NCI-H1048 (cell line): ENCODE measurements around the gene HDAC7.
"Not testable (repeated sequence)": the region's sequence is repeated elsewhere in the genome, so short reads cannot be mapped to it uniquely, and the experiment has no call there.

Source experiments
- DNase-seq: peaks from one replicate; lab custom pipeline; 2025; lab: John Stamatoyannopoulos, UW

Gene HDAC7

GRCh38 chr12:47848853-47849252 is 29.1 kb upstream of the HDAC7 start:
- DNase-seq, result no peak

GRCh38 chr12:47846294-47846996 is 26.7 kb upstream of the HDAC7 start:
- DNase-seq, result no peak

DNA sequence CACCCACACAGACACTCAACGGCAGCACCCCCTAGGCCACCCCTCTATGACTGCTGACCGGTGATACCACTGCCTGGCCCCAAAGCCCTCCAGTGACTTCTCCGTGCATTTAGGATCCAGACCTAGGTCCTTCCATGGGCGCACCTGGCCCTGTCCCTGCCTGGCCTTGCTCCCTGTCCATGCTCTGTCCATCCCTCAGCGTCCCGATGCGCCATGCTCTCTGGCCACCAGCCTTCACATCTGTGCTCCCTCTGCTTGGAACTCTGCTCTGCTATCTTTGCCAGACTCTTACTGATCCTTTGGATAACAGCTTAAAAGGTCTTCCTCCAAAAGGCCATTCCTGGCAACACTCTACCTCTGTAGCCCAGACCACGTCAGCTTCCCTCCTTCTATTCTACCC is 25.4 kb upstream of the HDAC7 start:
- DNase-seq, result no peak

DNA sequence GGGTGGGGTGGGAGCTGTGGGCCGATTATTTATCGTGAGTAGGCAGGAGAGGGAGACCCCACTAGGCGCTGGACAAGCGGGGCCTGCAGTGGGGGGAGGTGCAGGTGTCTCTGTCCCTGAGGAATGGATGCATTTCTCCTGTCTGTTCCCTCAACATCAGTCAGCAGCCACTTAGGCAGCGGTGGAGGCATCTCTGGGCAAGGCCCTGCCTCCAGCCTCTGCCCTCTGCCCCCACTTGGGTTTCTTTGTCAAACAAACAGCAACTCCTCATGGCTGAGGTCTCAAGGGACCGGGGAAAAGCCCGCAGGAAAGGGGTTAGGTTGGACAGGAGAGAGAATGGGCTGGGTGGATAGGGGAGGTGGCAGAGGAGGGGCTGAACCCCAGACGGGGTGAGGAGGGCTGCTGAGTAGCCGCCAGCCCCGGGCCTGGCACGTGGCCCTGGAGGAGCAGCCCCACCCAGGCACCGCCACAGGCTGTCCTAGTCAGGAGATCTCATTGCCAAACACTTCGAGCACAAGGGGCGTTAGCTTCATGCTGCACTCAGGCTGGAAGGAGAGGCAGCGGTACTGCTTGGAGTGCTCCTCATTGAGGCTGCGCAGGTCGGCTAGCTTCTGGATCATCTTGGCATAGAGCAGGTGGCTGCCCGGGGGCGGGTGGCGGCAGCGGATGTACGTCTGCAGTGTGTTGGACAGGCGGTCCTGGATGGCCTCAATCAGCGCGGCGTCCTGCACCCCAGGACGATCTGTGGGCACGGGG is 24.7 kb upstream of the HDAC7 start:
- no peak for DNase-seq

- DNase-seq, result no peak
Measured at GRCh38 chr12:47843226-47843980, 23.7 kb upstream of the HDAC7 start.

DNA sequence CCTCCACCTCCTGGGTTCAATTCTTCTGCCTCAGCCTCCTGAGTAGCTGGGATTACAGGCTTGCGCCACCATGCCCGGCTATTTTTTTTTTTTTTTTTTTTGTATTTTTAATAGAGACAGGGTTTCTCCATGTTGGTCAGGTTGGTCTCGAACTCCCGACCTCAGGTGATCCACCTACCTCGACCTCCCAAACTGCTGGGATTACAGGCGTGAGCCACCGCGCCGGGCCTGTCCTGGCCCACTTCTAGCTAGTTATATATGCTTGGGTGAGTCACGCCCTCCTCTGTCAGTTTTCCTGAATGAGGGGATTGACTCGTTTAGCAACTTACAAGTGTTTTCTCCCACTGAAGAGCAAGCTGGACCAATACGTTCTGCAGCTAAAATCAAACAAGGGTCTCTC is 22.8 kb upstream of the HDAC7 start:
- DNase-seq, result not testable (repeated sequence)

- no peak for DNase-seq
Measured at GRCh38 chr12:47841910-47842309, 22.2 kb upstream of the HDAC7 start.

GRCh38 chr12:47841501-47841900 is 21.8 kb upstream of the HDAC7 start:
- DNase-seq, result no peak

GRCh38 chr12:47840571-47840970 is 20.9 kb upstream of the HDAC7 start:
- DNase-seq, result no peak

DNA sequence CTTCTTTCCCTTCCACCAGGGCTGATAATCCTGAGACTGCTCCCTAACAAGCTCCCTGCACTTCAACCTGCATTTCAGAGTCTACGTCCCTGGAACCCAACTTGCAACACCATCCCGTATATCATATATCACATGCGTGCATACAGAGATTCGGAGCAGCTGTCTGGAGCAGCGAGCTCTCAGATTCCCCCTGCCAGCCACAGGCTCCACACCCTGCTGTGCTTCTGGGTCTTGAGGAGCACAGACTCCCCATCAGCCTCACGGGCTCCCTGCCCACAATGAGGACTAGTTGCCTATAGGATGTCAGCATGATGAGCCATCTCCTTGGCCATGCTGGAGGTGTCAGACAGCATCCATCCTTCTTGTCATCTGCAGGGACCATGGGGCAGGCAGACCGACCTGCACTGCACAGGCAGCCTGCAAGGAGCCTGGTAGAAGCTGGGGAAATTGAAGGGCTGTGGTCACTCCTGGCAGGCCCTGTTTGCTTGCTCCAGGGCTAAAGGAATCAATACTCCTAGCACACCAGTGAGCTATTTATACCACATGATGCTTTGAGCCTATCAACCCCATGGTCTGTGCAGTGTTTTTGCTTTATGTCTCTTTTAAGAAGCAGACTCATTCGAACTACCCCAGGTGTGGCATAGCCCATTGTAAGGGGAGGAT is 19.6 kb upstream of the HDAC7 start:
- DNase-seq, result no peak

GRCh38 chr12:47838286-47838931 is 18.7 kb upstream of the HDAC7 start:
- DNase-seq, result no peak

- DNase-seq, result peak; percentile 18
Measured at GRCh38 chr12:47837190-47838171, 17.8 kb upstream of the HDAC7 start.

DNA sequence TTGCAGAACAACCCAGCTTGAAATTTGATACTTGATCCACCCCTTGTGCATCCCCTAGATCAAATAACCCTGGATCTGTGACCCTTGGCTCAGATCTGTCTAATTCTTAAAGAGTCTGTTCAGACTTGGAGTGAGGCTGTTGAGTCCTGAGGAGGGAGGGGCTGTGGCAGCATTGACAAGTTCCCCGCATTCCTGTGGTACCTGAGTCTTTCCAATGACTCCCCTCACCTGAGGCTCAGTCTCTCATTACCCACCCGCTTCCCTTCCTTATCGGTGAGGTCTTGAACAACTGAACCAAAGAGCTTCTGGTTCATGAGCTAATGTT is 16.1 kb upstream of the HDAC7 start:
- no peak for DNase-seq

DNA sequence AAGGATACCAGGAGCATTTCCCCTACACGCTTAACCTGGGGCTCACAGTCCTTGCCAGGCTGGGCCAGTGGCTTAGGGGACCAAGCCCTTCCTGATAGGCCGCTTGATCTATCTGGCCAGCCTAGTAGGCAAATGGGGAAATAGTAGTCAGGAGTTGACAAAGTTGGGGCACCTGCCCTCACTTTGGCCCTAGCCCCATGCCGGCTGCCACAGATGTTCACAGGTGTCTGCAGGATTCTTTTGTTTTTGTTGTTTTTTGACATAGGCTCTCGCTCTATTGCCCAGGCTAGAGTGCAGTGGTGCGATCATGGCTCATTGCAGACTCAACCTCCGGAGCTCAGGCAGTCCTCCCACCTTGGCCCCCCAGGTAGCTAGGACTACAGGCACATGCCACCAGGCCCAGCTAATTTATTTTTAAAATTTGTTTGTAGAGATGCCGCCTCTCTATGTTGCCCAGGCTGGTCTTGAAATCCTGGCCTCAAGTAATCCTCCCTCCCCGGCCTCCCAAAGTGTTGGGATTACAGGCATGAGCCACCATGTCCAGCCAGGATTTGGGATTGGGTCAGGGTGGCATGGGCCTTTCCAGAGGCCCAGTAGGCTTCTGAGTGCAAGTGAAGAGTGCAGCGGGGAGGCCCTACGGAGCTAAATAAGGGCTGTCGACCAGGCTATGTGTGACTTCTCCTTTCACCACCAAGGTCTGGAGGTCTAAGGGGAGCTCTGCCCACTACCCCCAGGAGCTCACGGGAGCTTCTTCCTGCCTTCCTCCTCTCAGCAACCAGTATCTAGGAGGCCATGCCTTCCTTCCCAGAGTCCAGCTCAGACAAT is 15.5 kb upstream of the HDAC7 start:
- DNase-seq, result no peak

DNA sequence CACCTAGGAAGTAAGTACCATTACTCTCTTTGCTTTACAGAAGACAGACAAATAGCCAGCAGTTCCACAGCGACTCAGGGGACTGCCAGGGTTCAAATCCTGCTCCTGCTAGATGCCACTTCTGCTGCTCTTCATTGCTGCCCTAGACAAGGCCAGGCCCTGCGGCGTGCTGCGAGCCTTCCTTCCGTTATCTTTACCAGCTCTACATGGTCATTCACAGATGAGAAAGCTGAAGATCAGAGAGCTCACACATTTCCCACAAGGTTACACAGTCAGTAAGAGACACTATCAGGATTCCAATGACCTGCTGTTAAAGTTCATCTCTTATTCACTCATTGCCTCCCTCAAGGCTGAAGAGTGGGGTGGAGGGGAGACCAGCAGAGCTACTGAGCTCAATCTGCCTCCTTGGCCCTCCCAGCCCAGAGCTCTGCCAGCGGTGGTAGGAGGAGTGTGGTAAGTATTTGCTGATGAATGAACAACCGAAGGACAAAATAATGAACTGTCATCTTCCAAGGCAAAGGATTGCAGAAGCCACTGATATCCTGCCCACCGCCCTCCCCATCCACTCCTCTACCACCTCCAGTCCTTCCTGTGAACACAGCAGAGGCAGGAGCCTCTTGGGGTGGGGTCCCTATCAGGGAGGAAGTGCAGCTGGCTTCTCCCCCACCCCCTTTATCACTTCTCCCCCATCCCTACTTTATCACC is 14.6 kb upstream of the HDAC7 start:
- no peak for DNase-seq

DNA sequence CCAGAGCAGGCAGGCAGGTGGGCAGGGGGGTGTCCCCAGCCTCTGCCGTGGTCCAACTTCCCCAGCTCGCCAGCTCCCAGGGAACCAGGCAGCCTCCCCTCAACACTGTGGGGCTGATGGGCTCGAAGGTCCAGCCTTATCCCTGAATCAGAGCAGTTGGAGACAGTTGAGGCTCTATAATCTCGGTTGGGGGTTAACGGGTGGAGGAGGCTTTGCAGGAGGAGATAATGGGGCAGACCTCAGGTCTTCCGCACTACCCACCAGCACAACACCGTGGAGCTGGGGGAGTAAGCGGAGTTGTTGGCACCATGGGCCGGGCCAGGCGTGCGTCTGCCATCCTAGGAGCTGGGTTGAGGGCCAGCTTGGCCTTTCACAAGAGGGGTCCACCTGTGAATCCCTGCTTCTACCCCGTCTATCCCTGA is 13.9 kb upstream of the HDAC7 start:
- DNase-seq, result no peak

DNA sequence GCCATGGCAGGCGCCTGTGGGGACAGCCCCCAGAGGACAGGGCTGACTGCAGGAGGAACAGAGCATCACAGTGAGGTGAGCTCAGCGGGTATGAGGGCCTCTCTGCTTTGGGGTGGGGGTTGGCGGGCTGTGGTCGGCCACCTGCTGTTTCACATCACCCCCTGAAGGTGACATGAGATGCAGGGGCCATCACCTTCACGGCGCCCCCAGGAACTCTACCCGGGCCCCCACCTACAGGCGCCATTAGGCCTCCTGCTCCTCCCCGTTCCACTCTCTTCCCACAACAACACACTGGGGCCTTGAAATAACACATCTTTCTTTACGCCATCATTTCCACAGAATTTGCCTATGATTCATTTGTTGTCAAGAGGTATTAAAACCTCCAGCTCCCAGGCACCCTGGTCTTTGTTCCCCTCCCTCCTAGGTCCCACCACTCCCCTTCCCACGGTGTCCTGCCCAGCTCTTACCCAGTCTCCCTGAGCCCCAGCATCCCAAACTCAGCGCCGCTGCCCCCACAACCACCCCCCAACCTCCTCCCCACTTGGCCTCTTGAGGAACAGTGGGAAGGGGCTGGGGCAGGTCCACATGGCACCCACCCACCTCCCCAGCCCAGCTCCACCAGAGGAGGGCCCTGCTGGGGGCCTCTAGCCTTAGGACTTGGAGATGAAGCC is 12.7 kb upstream of the HDAC7 start:
- no peak for DNase-seq

- no peak for DNase-seq
Measured at GRCh38 chr12:47829584-47829983, 9.9 kb upstream of the HDAC7 start.
